Dedifferentiated amniotic fluid mesenchymal stem cell (primary cell): ENCODE measurements around the gene YIPF2.
"Not testable (repeated sequence)": the region's sequence is repeated elsewhere in the genome, so short reads cannot be mapped to it uniquely, and the experiment has no call there.

Experiments used
- DNase-seq: peaks from one replicate; pipeline ENCODE4 v3.0.0-alpha.2; 2016; ENCODE audit errors: extremely low spot score

Gene YIPF2

DNA sequence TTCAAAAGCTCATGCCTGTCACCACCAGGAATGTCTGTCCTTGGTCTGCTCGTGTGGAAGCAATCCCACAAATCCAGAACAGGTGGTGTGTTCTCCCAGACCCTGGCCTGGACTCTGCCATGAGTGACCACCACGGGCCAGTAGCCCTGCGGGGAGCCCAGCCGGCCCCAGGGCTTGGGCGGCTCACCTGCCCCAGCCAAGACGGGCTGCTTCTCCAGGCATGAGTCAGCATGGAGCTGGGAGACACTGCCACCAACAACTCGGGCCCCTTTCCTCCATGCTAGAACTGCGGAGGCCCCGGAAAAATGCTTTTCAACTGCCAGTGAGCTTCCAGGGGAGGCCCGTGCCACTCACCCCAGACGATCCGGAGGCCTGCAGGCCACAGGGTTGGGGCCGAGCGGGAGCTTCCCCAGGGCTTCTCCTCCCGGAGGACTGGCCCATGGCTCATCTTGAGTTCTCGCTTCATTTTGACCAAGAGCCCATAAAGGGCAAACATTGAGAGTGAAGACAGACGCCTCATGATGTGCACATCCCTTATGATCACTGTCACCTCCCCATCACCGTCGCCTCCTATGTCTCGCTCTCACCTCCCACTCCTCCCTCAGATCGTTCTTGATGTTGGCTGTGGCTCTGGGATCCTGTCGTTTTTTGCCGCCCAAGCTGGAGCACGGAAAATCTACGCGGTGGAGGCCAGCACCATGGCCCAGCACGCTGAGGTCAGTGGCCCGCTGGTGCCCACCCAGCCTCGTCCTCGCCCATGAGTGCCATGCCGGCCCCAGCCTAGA lies 16.7 kb downstream of the YIPF2 start:
- no peak for DNase-seq

DNA sequence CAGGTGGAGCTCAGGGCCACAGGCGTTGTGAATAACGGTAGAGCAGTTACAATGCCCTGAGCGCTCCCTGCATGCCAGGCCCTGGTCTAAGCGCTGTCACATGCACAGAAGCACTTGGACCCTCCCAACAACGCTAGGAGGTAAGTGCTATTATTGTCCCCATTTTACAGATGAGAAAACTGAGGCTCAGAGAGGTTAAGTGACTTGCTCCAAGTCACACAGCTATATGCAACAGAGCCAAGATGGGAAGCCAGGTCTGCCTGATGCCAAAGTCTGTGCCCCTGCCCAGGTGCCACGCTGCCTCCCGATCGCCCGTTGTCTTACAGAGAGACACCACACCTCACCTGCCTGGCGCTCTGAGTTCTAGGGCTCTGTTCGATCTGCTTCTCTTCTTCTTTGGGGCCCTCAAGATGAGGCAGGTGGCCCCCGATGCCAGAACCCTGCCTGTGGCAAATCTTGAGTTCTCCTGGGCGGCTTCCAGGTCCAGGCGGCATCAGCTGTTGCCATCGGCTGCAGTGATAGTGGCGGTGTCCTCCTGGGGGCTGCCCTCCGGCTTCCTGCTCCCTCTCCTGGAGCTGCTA lies 20.0 kb downstream of the YIPF2 start:
- DNase-seq, result no peak

DNA sequence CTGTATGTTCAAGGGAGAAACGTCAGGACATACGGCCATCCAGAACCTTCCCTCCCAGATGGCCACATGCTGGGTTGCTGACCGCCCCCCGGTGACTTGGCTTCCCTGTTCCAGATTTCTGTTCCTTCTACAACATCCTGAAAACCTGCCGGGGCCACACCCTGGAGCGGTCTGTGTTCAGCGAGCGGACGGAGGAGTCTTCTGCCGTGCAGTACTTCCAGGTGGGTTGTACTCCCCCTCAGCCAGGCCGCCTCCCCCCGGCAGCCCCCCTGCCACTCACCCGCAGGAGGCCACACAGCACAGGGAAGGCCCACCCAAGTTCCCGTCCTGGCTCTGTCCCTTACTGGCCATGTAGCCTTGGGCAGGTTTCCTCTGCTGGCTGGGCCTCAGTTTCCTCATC lies 20.5 kb downstream of the YIPF2 start:
- DNase-seq, result no peak

DNA sequence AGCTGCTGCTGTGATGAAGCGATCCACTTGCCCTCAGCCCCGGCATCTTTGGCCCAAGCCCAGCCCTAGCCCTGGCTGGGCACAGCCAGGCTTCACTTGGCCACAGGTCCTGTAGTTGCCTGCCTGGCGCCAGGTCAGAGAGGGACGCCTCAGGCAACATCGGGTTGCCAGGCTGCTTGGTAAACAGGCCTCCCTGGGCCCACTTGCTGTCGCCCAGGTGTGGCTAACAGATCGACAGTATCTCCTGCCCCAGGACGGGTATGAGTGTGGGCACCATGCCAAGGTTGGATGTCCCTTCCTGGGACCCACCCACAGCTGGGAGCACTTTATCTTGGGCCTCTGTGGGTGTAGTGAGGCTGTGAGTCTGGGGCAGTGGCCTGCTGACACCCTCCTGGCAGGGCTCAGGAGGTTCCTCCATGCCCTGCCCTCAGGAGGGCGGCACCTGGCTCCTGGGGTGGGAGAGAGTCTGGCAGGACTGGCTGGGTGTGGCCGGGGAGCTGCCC lies 29.2 kb downstream of the YIPF2 start:
- DNase-seq, result no peak

DNA sequence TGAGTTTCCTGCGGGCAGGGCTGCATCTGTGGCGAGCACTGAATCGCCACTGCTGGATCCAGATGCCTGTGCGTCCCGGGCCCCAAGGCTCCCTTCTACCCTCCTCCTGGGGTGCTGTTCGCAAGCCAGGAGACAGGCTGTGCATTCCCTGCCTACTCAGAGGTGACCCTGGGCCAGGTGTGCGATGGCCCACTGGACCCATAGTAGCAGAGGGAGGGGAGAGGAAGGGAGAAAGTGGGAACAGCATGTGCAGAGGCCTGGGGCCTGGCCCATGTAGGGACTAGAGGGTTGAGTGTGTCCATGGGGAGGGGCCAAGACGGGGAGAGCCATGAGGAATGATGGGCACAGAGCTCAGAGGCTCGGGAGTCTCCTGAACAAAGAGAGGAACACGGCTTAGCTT lies 29.8 kb downstream of the YIPF2 start:
- no peak for DNase-seq

DNA sequence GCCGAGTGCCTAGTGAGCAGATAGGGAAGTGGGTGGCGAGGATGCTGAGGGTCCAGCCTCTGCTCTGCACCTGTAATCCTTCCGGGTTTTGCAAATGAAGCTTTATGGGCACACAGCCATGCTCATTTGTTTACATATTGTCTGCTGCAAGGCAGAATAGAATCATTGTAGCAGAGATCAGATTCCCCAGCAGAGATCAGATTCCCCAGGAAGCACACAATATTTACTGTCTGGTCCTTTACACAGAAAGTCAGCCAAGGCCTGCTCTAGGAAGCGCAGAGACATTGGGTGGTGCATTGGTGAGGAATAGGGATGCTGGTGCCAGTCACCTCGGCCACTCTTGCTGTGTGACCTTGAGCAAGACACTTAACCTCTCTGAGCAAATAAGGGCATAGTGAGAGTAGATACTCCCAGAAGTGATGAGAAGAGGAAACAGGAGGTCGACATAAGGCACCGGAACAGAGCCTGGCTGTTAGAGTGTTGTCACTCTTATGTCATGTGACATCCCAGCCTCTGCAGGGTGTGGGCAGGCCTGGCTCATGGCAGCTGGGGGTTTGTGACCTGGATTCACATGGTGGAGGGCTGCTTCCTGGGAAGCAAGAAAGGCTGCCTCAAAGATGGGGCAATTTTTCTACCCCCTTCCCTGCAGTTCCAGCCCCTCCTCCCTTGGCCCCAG lies 31.4 kb downstream of the YIPF2 start:
- no peak for DNase-seq

DNA sequence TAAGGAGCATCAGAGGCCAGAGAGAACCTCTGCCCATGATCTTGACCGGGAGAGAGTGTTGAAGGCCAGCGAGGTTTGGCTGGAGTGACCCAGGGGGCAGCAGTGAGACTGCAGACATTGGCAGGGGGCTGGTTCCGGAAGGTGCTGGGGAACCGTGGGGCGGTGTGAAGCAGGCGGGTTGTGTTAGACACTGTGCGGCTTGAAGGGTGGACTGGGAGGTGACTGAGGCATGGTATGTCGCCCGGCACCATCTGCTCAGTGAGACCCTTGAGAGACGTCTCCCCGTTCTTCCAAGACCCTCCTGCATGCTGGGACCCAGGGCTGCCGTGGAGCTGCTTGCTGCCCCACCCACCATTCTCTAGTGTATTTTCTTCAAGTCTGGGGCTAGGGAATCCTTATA lies 32.5 kb downstream of the YIPF2 start:
- DNase-seq, result no peak

DNA sequence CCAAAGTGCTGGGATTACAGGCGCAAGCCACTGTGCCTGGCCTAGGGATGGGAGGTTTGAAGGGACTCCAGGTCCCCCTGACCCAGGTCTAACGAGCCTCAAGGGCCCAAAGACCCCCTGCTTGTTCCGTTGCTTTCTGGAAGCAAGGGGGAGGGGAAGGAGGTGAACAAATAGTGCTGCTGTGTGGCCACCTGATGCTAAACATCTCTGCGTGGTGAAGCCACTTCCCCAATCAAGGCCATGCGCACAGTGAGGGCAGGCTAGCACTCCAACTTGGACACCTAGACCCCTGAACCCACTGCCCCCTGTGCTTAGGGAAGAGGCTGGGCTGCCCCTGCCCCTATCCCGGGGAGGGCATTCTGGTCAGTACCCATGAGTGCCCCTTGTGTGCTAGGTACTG lies 33.1 kb downstream of the YIPF2 start:
- no peak for DNase-seq

DNA sequence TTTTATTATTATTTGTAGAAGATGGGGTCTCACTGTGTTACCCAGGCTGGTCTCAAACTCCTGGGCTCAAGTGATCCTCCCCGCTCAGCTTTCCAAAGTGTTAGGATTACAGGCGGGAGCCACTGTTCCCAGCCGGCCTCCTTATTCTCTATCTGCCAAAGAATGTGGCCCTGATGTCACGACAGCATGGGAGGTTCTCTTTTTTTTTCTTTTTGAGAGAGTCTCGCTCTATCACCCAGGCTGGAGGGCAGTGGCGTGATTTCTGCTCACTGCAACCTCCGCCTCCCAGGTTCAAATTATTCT lies 33.6 kb downstream of the YIPF2 start:
- no peak for DNase-seq

DNA sequence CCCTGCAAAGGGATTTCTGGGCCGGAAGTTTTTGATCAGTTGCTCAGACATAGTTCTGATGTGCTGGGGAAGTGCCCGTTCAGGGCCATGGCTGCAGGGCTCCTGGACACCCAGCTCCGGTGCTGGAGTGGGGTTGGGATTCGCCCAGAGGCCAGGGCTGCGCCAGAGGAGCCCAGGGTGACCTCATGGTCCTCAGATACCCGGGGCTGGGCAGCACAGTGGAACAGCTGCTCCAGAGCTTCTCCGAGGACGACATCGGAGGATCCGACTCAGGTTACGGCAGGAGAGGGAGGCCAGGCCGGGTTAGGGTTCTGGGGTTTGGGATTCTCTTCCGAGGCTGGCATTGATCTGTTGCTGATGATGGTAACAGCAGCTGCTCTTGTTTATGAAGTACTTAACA lies 36.2 kb downstream of the YIPF2 start:
- DNase-seq, result no peak

DNA sequence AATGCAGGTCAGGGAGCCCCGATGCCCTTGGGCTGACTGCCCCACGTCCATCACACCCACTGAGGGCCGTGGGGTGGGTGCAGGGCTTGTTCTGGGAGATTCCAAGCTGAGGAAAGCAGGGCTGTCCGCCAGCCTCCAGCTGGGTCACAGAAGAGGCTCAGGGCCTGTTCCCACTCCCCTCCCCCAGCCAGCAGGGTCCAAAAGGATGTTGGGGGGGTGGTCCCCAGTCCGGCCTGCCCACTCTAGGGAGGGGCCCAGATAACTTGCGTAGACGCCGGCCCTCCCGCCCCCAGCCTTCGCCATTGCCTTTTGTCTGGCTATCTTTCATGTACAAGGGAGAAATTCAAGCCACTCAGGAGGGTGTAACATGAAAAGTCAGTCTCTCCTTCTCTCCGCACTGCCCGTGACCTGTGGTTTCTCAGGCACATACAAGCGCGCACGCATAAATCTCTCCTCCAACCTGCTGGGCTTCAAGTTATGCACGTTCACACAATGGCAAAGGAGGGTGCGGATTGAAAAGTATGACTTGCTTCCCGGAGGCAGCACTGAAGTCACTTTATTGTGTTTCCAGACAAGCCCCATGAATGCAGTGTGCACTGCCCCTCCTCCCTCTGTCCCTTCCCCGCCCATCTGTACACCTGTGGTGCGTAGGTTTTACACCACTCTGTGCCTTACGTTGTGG lies 36.9 kb downstream of the YIPF2 start:
- DNase-seq, result no peak

DNA sequence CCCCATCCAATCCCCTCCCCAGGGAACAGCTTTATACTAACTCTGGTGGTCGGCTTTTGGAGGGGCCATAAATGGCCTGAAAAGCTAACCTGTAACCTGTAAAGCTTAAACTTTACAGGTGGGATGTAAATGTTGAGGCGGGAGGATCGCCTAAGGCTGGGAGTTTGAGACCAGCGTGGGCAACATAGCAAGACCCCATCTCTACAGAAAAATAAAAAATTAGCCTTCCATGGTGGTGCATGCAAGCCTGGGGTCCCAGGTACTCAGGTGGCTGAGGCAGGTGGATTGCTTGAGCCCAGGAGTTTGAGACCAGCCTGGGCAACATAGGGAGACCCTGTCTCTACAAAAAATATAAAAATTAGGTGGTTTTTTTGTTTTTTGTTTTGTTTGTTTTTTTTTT lies 38.6 kb downstream of the YIPF2 start:
- no peak for DNase-seq

DNA sequence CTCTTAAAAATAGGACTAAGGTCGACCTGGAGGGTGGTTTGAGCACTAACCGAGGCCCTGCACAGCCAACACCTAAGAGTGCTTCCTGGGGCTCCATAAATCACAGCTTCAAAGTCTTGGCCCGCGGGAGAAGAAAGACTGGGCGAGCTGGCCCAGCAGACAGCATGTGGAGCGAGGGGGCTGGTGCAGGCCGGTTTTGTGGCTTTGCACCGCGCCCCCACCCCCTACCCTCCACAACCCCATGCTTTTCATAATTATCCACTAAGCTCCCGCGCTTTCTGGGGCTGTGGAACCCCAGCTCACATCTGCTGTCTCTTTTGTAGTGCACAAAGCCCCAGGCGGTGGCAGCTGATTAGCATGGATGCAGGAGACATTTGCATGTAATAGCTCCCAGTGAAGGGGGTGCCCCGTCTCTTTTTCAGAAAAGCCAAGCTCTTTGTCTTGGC lies 40.0 kb downstream of the YIPF2 start:
- DNase-seq, result no peak

DNA sequence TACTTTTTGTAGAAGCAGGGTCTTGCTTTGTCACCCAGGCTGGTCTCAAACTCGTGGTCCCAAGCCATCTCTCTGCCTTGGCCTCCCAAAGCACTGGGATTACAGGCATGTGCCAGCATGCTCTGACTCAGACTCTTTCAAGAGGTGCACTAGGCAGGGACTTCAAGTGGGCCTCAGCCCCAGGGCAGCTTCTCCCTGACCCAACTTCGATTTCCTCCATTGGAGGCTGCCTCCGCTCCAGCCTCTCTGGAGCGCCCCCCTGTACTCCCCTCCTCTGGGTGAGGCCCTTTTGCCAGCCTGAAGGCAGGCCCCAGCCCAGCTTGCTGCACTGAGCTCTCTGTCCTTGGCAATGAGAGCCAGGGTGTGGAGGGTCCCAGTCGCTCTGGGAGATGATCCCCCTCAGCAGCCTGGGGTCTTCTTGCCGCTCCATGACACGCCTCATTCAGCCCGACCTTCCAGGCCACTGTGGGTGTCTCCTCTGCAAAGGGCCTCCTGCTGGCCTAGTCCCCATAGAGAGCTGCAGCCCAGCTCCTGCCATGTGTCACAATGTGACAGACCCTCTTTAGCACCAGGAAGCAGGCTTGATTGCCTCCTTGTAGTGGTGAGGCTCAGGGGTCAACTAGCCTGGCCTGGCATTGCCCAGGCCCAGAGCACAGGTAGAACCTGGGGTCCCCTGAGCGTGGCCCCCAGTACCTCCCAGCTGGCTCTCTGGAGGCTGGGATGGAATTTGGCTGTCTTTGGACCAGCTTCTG lies 40.6 kb downstream of the YIPF2 start:
- no peak for DNase-seq

DNA sequence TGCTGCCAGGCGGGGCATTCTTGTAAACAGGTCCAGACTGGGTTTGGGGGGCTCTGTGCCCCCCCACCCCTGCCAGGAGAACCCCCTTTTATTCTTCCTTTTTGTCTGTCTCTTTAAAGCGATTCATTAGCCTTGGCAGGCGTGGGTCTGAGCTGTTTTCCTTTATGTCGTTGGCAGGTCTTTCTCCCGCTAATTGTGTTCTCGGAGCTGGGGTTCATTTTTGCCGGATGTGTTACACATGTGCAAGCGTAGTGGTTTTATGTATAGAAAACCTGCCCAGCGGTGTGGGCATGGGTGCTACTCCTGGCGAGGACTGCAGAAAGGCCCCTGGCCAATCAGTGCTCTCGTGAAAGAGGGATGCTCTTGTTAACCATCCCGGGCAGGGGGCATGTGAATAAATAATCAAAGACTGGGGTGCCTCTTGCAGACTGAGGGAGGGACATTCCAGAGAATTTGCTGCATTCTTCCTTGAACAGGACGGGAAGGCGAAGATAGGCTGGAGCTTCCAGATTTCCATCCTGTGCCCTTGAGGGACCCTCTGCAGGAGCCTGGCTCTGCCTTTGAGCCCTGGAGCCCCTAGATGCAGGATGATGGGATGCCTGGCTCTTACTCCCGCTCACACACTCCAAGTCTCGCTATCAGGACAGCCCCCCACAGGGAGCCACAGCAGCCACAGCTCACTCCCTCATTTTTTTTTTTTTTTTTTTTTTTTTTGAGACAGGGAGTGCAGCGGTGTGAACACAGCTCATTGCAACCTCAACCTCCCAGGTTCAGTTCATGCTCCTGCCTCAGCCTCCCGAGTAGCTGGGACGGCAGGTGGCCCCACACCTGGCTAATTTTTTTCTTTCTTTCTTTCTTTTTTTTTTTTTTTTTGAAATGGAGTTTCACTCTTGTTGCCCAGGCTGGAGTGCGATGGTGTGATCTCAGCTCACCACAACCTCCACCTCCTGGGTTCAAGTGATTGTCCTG lies 43.0 kb downstream of the YIPF2 start:
- DNase-seq, result no peak

DNA sequence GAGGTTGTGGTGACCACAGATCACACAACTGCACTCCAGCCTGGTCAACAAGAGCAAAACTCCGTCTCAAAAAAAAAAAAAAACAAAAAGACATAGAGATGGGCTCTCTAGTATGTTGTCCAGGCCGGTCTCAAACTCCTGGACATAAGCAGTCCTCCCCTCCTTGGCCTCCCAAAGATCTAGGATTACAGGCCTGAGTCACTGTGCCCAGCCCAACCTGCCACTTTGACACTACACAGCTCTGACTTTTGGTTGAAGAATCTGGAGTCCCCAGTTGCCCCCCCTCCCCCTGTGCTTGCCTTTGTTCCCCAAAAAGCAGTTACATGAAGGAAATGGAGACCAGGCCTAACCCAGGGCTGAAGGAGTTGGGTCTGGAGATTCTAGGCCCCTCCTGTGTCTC lies 44.2 kb downstream of the YIPF2 start:
- peak; percentile 91 for DNase-seq

DNA sequence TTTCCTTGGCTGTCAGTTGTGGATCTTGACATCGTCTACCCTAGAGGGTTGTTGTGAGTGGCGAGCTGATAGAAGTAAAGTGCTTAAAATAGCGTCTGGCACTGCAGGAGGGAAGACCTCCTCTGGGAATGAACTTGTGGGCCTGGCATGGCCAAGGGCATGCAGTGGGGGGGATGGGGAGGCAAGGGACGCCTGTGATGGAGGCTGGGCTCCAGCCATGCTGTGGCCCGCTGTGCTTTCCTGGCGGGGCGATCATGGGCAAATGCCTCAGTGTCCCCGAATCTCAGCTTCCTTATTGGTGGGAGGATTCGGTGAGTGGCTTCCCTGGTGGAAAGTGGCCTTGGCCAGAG lies 46.4 kb downstream of the YIPF2 start:
- no peak for DNase-seq

DNA sequence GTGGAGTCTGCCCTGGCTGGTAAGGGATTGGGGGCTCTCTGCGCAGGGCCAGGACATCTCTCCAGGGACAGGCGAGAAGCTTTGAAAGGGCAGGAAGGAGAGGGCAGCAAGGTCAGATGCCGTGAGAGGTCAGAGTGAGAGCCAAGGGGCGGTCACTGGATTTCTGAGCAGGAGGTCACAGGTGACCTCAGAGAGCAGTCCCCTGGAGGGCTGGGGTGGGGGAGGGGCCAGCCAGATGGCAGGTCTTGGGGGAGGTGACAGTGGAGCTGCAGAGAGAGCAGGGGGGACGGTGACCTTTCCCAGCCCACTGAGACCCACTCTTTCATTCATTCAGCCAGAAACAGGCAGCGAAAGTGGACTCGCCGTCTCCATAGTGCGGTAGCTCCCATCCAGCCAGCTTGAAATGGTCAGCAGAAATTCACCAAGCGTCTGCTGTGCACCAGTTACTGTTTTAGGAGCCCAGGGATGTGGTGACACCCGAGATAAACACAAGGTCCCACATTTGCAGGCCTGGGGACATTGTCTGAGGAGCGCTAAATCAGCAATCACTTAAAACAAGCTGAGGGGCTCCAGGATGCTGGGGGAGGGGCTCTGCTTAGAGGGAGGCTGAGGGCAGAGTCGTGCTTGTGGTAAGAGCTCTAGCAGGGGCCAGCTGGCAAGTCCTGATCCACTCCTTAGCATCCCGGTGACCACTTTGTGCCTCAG lies 46.9 kb downstream of the YIPF2 start:
- no peak for DNase-seq

DNA sequence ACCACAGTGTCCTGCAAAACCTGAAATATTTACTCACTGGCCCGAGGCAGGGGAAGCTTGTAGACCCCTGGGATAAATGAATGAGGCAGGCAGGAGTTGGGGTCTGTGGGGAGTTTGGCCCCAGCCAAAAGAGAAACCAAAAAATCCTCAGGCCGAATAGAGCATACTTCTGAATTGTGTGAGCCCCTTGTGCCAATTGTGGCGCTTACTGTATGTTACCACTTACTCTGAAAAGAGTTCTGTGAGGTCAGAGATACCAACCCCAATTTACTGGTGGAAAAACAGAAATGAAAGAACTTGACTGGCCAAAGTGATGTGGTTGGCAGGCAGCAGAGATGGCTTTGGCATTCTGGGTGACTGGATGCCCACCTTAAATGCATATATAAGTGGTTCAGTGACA lies 50.2 kb downstream of the YIPF2 start:
- no peak for DNase-seq

DNA sequence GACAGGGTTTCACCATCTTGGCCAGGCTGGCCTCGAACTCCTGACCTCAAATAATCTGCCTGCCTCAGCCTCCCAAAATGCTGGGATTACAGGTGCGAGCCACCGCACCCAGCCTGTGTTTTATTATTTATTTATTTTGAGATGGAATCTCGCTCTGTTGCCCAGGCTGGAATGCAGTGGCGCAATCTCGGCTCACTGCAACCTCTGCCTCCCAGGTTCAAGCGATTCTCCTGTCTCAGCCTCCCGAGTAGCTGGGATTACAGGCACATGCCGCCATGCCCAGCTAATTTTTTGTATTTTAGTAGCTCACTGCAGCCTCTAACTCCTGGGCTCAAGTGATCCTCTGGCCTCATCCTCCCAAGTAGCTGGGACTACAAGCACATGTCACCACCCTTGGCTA lies 50.8 kb downstream of the YIPF2 start:
- DNase-seq, result not testable (repeated sequence)
